ENCODE results near the gene SAFB.

- TF ChIP-seq, protein P1, sequence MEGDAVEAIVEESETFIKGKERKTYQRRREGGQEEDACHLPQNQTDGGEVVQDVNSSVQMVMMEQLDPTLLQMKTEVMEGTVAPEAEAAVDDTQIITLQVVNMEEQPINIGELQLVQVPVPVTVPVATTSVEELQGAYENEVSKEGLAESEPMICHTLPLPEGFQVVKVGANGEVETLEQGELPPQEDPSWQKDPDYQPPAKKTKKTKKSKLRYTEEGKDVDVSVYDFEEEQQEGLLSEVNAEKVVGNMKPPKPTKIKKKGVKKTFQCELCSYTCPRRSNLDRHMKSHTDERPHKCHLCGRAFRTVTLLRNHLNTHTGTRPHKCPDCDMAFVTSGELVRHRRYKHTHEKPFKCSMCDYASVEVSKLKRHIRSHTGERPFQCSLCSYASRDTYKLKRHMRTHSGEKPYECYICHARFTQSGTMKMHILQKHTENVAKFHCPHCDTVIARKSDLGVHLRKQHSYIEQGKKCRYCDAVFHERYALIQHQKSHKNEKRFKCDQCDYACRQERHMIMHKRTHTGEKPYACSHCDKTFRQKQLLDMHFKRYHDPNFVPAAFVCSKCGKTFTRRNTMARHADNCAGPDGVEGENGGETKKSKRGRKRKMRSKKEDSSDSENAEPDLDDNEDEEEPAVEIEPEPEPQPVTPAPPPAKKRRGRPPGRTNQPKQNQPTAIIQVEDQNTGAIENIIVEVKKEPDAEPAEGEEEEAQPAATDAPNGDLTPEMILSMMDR (conservative IDR thresholded peaks at IDR 0.05), result peak; percentile 79
- no peak for TF ChIP-seq ZFX (IDR thresholded peaks at IDR 0.05)
Observed at GRCh38 chr19:5687360-5688198, 64.7 kb downstream of the SAFB start.
